ENCODE results near the gene WDR48.

The WDR48 gene

GRCh38 chr3:39140341-39140971 is 88.6 kb downstream of the WDR48 start:
- DNase-seq (ENCODE audit: low spot score): no peak

- DNase-seq (ENCODE audit: low spot score): no peak
Observed at GRCh38 chr3:39141171-39141995, 89.6 kb downstream of the WDR48 start.

- no peak for DNase-seq (ENCODE audit: low spot score)
Observed at GRCh38 chr3:39142067-39142466, 90.3 kb downstream of the WDR48 start.

- no peak for DNase-seq (ENCODE audit: low spot score)
Observed at GRCh38 chr3:39143051-39143885, 91.5 kb downstream of the WDR48 start.

GRCh38 chr3:39144095-39144747 is 92.4 kb downstream of the WDR48 start:
- no peak for DNase-seq (ENCODE audit: low spot score)

GRCh38 chr3:39144748-39145380 is 93.0 kb downstream of the WDR48 start:
- no peak for DNase-seq (ENCODE audit: low spot score)

GRCh38 chr3:39146083-39146501 is 94.3 kb downstream of the WDR48 start:
- no peak for DNase-seq (ENCODE audit: low spot score)
